Liver (tissue), 9 donors: ENCODE data around the gene IFNG. TPM values are rescaled to one million over a fixed set of nuclear protein-coding genes. Genes with fewer than 3 reads are reported as not detected.

ENCODE experiments used
- DNase-seq: peaks from one replicate; pipeline ENCODE4 v3.0.0-alpha.2; 2017; ENCODE audit warnings: low spot score
- H3K27ac ChIP-seq, 2 donors: one replicate each; pipeline ENCODE4 v1.7.0; 2013; ENCODE audit warnings: inconsistent platforms in 2 of 2, low read length in 2 of 2, control low read depth in 1 of 2, low read depth in 1 of 2, mild to moderate bottlenecking in 1 of 2
- H3K27me3 ChIP-seq, 4 donors: one replicate each; pipeline versions ENCODE4 v1.6.1 to v1.7.0; 2013; ENCODE audit warnings: low read length in 3 of 4, inconsistent platforms in 1 of 4, mild to moderate bottlenecking in 1 of 4, moderate library complexity in 1 of 4; ENCODE audit not compliant: control insufficient read depth in 4 of 4, insufficient read depth in 4 of 4
- H3K36me3 ChIP-seq, 4 donors: one replicate each; pipeline versions ENCODE4 v1.6.1 to v1.7.0; 2013; ENCODE audit warnings: low read length in 3 of 4, mild to moderate bottlenecking in 3 of 4, low read depth in 1 of 4, moderate library complexity in 1 of 4; ENCODE audit not compliant: control insufficient read depth in 4 of 4, insufficient read depth in 3 of 4
- H3K4me1 ChIP-seq, 4 donors: one replicate each; pipeline versions ENCODE4 v1.6.1 to v1.7.0; 2013; ENCODE audit warnings: low read length in 3 of 4, mild to moderate bottlenecking in 3 of 4, moderate library complexity in 1 of 4; ENCODE audit not compliant: control insufficient read depth in 4 of 4, insufficient read depth in 4 of 4
- H3K4me3 ChIP-seq, 3 donors: one replicate each; pipeline versions ENCODE4 v1.6.1 to v1.7.0; 2013; ENCODE audit warnings: low read length in 3 of 3, control low read depth in 1 of 3, low read depth in 1 of 3, mild to moderate bottlenecking in 1 of 3
- H3K9ac ChIP-seq, 2 donors: one replicate each; pipeline ENCODE4 v1.7.0; 2013; ENCODE audit warnings: low read length in 2 of 2, mild to moderate bottlenecking in 2 of 2, moderate library complexity in 2 of 2, control low read depth in 1 of 2, low read depth in 1 of 2
- H3K9me3 ChIP-seq, 4 donors: one replicate each; pipeline versions ENCODE4 v1.6.1 to v1.7.0; 2013; ENCODE audit warnings: low read length in 3 of 4; ENCODE audit not compliant: control insufficient read depth in 4 of 4
- ATF3 ChIP-seq: IDR thresholded peaks from 2 replicates; pipeline ENCODE4 v1.6.1; 2016; ENCODE audit warnings: antibody characterized with exemption
- GABPA ChIP-seq, 2 donors: IDR thresholded peaks in 1 of 2; conservative IDR thresholded peaks in 1 of 2; 2 replicates each; pipeline ENCODE4 v1.6.1; 2016; ENCODE audit warnings: antibody characterized with exemption in 2 of 2, mild to moderate bottlenecking in 1 of 2, moderate library complexity in 1 of 2
- HNF4A ChIP-seq, 2 donors: conservative IDR thresholded peaks; 2 replicates each; pipeline ENCODE4 v1.6.1; 2016; ENCODE audit warnings: antibody characterized with exemption in 2 of 2, mild to moderate bottlenecking in 2 of 2
- HNF4G ChIP-seq: IDR thresholded peaks from 2 replicates; pipeline ENCODE4 v1.6.1; 2016; ENCODE audit warnings: antibody characterized with exemption
- NR2F2 ChIP-seq: IDR thresholded peaks from 2 replicates; pipeline ENCODE4 v1.6.1; 2016; ENCODE audit warnings: antibody characterized with exemption
- RAD21 ChIP-seq, 2 donors: IDR thresholded peaks; 2 replicates each; pipeline ENCODE4 v1.6.1; 2016; ENCODE audit warnings: antibody characterized with exemption in 2 of 2, mild to moderate bottlenecking in 2 of 2
- REST ChIP-seq: IDR thresholded peaks from 2 replicates; pipeline ENCODE4 v1.6.1; 2016; ENCODE audit warnings: antibody characterized with exemption, mild to moderate bottlenecking
- RXRA ChIP-seq, 2 donors: IDR thresholded peaks; 2 replicates each; pipeline ENCODE4 v1.6.1; 2017 to 2018; ENCODE audit warnings: antibody characterized with exemption in 2 of 2, mild to moderate bottlenecking in 1 of 2
- WGBS: extraction: QIAGEN DNeasy Blood & Tissue Kit; methylation state at CpG from one replicate; pipeline ENCODE4 v1.1.7; 2013; 5-methylcytosine and 5-hydroxymethylcytosine counted together
- polyA plus RNA-seq, 2 donors: library from polyadenylated mRNA; stranded (reverse) in 1 of 2; unstranded in 1 of 2; fragments of 200-250 nt in 1 of 2; fragments of >200 nt in 1 of 2; fragmentation: Nextera tagmentation in 1 of 2; extraction: Ambion mirVana in 1 of 2; gene quantifications; one replicate each; pipeline versions ENCODE4 v1.2.1 to v1.2.3, GENCODE V29; 2013 to 2015
- total RNA-seq, 2 donors: library from RNA; depleted of rRNA; stranded (reverse); fragments of >200 nt; gene quantifications; one replicate each; pipeline ENCODE4 v1.2.3, GENCODE V29; 2014
- TF ChIP-seq, protein P1 (sequence below): fragments of 150-350 bp; IDR thresholded peaks from 2 replicates; pipeline ENCODE4 v1.5.1; 2017; ENCODE audit warnings: improper control_type of control experiment, low read depth, low read length; ENCODE audit not compliant: missing input control
- donor health status: healthy.
- donor health status: healthy.
- donor health status: healthy.
- donor health status: healthy.
- donor health status: healthy.

Gene IFNG
- total and polyA plus RNA-seq, 4 donors: 0.08 TPM; not detected in 3

GRCh38 chr12:68115281-68115680, 44.3 kb downstream of the IFNG start:
- H3K9me3 ChIP-seq: peaks cover 0 to 3% (median 0%) of the 10 kb centered on the region in 4 donors
- TF ChIP-seq HNF4G: no peak
- TF ChIP-seq, protein P1, sequence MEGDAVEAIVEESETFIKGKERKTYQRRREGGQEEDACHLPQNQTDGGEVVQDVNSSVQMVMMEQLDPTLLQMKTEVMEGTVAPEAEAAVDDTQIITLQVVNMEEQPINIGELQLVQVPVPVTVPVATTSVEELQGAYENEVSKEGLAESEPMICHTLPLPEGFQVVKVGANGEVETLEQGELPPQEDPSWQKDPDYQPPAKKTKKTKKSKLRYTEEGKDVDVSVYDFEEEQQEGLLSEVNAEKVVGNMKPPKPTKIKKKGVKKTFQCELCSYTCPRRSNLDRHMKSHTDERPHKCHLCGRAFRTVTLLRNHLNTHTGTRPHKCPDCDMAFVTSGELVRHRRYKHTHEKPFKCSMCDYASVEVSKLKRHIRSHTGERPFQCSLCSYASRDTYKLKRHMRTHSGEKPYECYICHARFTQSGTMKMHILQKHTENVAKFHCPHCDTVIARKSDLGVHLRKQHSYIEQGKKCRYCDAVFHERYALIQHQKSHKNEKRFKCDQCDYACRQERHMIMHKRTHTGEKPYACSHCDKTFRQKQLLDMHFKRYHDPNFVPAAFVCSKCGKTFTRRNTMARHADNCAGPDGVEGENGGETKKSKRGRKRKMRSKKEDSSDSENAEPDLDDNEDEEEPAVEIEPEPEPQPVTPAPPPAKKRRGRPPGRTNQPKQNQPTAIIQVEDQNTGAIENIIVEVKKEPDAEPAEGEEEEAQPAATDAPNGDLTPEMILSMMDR: no peak
- no peak for TF ChIP-seq RXRA (IDR thresholded peaks at IDR 0.05)
- TF ChIP-seq REST: no peak
- TF ChIP-seq NR2F2: no peak
- no peak for TF ChIP-seq GABPA (IDR thresholded peaks at IDR 0.05 in 1 of 2, conservative IDR thresholded peaks at IDR 0.05 in 1 of 2)
- TF ChIP-seq ATF3: no peak
- no peak for TF ChIP-seq RAD21 (IDR thresholded peaks at IDR 0.05)
- TF ChIP-seq HNF4A (conservative IDR thresholded peaks at IDR 0.05): no peak
- no peak overlapping the region for H3K4me3 ChIP-seq
- H3K36me3 ChIP-seq: no peaks in the 10 kb centered on the region
- H3K4me1 ChIP-seq: no peaks in the 10 kb centered on the region
- no peak overlapping the region for H3K9ac ChIP-seq
- H3K27me3 ChIP-seq: peaks cover 0 to 3% (median 0%) of the 10 kb centered on the region in 4 donors
- WGBS: 83% methylated on average over 2 of the region's 2 CpGs
- no peak for DNase-seq
- H3K27ac ChIP-seq: no peak overlapping the region

DNA sequence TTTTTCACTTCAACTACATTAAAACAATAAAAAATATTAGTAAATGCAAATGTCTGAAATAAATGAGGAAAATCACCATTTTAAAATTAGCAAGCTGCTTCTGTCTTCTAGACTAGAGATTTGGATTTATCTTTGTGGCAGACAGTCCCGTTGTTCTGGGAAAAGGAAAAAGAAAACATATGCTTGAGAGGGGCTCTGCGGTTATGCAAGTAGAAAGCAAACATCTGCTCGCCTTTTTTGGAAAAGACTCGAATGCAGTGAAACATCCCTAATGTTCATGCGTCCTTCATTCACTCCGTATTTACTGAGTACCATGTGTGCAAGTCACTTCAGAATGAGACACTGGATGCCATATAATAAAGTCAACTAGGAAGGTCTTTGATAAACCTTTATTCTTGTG, 44.9 kb downstream of the IFNG start:
- H3K36me3 ChIP-seq: no peaks in the 10 kb centered on the region
- no peak for DNase-seq
- no peaks in the 10 kb centered on the region for H3K4me1 ChIP-seq
- no peak overlapping the region for H3K9ac ChIP-seq
- peaks cover 0 to 1% (median 0%) of the 10 kb centered on the region in 4 donors for H3K27me3 ChIP-seq
- TF ChIP-seq REST: no peak
- TF ChIP-seq RAD21 (IDR thresholded peaks at IDR 0.05): no peak
- no peak for TF ChIP-seq HNF4G
- H3K27ac ChIP-seq: no peak overlapping the region
- WGBS: 83% methylated on average over 6 of the region's 6 CpGs
- H3K9me3 ChIP-seq: peaks cover 0 to 3% (median 0%) of the 10 kb centered on the region in 4 donors
- no peak overlapping the region for H3K4me3 ChIP-seq
